PFSK-1 (cell line): ENCODE results near the gene MST1.

Source experiments
- FOXP2 ChIP-seq: optimal IDR thresholded peaks from 2 replicates; pipeline ENCODE3; 2011; ENCODE audit warnings: borderline replicate concordance, control low read depth, inconsistent platforms; ENCODE audit not compliant: insufficient read depth; ENCODE audit errors: extremely low read length, extremely low read depth
- POLR2AphosphoS5 ChIP-seq: IDR thresholded peaks from 2 replicates; pipeline ENCODE4 v1.6.1; 2012; ENCODE audit warnings: low read depth, mild to moderate bottlenecking, control low read depth, low read length, moderate library complexity
- SIN3A ChIP-seq: IDR thresholded peaks from 2 replicates; pipeline ENCODE4 v1.6.1; 2012; ENCODE audit warnings: mild to moderate bottlenecking, low read length, moderate library complexity, borderline replicate concordance; ENCODE audit not compliant: insufficient read depth
- TF ChIP-seq, protein P1 (sequence below), 2 experiments: IDR thresholded peaks; 2 replicates each; pipeline versions ENCODE4 v1.6.1 to v1.8.0; 2011 to 2012; ENCODE audit warnings: low read depth in 2 of 2, low read length in 2 of 2, control low read depth in 1 of 2, inconsistent platforms in 1 of 2, mild to moderate bottlenecking in 1 of 2, moderate library complexity in 1 of 2; ENCODE audit not compliant: insufficient read depth in 1 of 2

DNA sequence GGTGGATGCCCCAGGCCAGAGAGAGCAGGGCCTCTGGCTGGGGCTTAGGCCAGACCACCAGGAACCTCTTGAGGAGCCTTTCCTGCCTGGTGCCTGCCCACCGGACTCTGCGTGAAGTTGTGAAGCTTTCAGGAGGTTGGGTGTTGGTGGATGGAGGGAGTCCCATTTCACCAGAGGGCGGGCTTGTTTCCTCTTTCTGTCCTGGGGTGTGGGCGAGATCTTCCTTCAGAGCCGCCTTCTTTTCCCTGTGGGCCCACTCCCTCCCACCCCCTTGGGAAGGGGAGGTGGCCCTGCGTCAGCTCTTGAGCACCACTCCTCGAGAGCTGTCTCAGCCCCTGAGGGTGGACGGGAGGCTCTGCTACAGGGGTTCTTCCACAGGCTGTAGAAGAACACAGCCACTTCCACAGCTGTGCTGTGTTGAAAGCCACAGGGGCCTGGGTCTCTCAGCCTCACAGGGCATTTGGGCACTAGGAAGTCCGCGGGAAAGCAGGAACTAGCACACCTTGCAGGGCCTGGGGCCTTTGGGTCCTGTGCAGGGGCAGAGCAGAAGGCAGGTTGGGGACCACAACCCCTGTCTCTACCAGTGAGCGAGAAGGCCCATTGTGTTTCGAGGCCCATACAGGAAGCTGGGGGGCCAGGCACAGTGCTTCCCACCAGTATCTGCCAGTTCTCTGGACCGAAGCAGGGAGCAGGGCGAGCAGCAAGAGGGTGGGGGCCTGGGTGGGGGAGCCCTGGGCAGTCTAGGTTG lies 28.1 kb upstream of the MST1 start:
- TF ChIP-seq, protein P1, sequence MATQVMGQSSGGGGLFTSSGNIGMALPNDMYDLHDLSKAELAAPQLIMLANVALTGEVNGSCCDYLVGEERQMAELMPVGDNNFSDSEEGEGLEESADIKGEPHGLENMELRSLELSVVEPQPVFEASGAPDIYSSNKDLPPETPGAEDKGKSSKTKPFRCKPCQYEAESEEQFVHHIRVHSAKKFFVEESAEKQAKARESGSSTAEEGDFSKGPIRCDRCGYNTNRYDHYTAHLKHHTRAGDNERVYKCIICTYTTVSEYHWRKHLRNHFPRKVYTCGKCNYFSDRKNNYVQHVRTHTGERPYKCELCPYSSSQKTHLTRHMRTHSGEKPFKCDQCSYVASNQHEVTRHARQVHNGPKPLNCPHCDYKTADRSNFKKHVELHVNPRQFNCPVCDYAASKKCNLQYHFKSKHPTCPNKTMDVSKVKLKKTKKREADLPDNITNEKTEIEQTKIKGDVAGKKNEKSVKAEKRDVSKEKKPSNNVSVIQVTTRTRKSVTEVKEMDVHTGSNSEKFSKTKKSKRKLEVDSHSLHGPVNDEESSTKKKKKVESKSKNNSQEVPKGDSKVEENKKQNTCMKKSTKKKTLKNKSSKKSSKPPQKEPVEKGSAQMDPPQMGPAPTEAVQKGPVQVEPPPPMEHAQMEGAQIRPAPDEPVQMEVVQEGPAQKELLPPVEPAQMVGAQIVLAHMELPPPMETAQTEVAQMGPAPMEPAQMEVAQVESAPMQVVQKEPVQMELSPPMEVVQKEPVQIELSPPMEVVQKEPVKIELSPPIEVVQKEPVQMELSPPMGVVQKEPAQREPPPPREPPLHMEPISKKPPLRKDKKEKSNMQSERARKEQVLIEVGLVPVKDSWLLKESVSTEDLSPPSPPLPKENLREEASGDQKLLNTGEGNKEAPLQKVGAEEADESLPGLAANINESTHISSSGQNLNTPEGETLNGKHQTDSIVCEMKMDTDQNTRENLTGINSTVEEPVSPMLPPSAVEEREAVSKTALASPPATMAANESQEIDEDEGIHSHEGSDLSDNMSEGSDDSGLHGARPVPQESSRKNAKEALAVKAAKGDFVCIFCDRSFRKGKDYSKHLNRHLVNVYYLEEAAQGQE (IDR thresholded peaks at IDR 0.05; ENCODE audit: insufficient read depth in 1 of 2, low read depth in 2 of 2, low read length in 2 of 2), result no peak
- TF ChIP-seq POLR2AphosphoS5 (no peak; the same call in 1 of the 2 replicates), FOXP2 (no peak), SIN3A (no peak)
